GM21528 (cell line): Measurements from ENCODE around the gene MCC.

Experiments used
- ATAC-seq: cut with Tn5 transposase; IDR thresholded peaks from one replicate; pipeline ENCODE4 v1.9.1; 2021; ENCODE audit warnings: mild to moderate bottlenecking, moderate library complexity; ENCODE audit not compliant: unreplicated experiment, low FRiP score

MCC gene

GRCh38 chr5:112975721-112976431, 512.4 kb downstream of the MCC start:
- ATAC-seq, result no peak

DNA sequence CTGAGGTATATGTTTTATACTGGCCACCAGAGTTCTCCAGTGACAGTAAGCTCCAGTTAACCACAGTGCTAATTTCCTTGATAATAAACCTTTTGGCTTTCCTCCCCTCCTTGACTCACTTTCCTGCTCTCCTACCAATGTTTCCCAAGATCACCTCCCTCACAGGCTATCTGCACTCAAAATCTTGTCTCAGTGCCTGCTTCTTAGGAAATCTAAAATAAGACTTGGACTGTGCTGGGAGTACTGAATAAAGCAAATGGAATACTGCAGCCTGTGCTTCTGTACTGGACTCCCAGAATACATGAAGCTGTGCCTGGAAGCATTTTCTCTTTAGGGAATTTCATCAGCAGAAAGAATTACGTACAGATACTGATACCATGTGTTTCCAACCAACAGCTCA, 513.4 kb downstream of the MCC start:
- ATAC-seq, result no peak

DNA sequence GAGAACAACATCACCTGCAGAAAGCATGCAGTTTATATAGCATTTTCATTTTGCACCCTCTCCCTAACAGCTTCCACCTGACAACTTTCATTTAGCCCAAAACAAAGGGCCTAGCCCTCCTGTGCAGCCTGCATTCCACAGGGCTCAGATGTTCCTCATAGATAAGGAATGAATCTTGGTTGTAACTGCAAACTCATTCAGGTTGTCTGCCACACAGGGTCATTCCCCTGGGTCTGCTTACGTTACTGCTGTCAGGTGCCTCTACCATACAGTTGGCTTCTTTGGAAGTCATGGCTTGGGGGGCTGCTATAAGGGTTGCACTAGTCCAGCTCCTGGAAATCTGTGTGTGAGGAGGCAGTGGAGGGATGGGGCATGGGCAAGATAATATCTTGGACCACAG, 514.3 kb downstream of the MCC start:
- ATAC-seq, result no peak

GRCh38 chr5:112973036-112973435, 515.2 kb downstream of the MCC start:
- no peak for ATAC-seq
